ENCODE data around the gene TEX261. TPM values are rescaled to one million over a fixed set of nuclear protein-coding genes. Genes with fewer than 3 reads are reported as not detected.

TEX261 gene
- total RNA-seq, 1 donor from 2014 or later = 29.0 TPM

- no peaks in the 10 kb centered on the region for H3K36me3 ChIP-seq
- H3K27ac ChIP-seq = no peak overlapping the region
- intact Hi-C loops (cut with DNase I) = no loop called here
- no peak for DNase-seq (ENCODE audit: extremely low spot score in 2 of 2)
- no peak overlapping the region for H3K4me3 ChIP-seq
- H3K9me3 ChIP-seq = no peaks in the 10 kb centered on the region
- peaks cover 24% of the 10 kb centered on the region for H3K4me1 ChIP-seq
- H3K27me3 ChIP-seq = no peaks in the 10 kb centered on the region
- TF ChIP-seq, protein P1, sequence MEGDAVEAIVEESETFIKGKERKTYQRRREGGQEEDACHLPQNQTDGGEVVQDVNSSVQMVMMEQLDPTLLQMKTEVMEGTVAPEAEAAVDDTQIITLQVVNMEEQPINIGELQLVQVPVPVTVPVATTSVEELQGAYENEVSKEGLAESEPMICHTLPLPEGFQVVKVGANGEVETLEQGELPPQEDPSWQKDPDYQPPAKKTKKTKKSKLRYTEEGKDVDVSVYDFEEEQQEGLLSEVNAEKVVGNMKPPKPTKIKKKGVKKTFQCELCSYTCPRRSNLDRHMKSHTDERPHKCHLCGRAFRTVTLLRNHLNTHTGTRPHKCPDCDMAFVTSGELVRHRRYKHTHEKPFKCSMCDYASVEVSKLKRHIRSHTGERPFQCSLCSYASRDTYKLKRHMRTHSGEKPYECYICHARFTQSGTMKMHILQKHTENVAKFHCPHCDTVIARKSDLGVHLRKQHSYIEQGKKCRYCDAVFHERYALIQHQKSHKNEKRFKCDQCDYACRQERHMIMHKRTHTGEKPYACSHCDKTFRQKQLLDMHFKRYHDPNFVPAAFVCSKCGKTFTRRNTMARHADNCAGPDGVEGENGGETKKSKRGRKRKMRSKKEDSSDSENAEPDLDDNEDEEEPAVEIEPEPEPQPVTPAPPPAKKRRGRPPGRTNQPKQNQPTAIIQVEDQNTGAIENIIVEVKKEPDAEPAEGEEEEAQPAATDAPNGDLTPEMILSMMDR (IDR thresholded peaks at IDR 0.05) = no peak
- TF ChIP-seq POLR2AphosphoS5 (IDR thresholded peaks at IDR 0.05; ENCODE audit: insufficient read depth in 1 of 2, low read depth in 1 of 2) (no peak), POLR2A (IDR thresholded peaks at IDR 0.05) (no peak)
Measured at GRCh38 chr2:70974592-70974991, 20.1 kb downstream of the TEX261 start.

DNA sequence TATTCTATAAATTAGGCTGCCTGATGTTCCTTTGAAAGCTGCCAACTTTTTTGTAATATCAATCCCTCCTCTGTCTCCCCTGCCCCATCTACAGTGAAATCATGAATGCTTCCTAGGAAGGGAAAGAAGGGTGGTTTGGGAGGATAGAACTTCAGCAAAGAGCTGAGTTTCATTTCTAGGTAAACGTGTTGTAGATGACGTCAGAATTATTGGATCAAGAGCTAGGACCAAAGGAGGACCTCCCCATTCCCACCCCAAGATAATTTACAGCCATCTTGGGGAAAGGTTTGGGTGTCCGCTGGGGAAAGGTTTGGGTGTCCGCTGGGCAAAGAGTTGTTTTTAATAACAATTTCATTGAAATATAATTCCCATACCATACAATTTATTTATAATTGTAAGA, 27.5 kb downstream of the TEX261 start:
- Histone ChIP-seq H3K9me3 (no peaks in the 10 kb centered on the region), H3K27ac (no peak overlapping the region), H3K27me3 (no peaks in the 10 kb centered on the region), H3K36me3 (no peaks in the 10 kb centered on the region), H3K4me1 (peaks cover 11% of the 10 kb centered on the region), H3K4me3 (no peak overlapping the region)
- TF ChIP-seq POLR2A (IDR thresholded peaks at IDR 0.05) (no peak), POLR2AphosphoS5 (IDR thresholded peaks at IDR 0.05; ENCODE audit: insufficient read depth in 1 of 2, low read depth in 1 of 2) (no peak)
- TF ChIP-seq, protein P1 (IDR thresholded peaks at IDR 0.05) = no peak
- DNase-seq (ENCODE audit: extremely low spot score in 2 of 2) = no peak
- intact Hi-C loops (cut with DNase I) = loop anchor here (5.0 kb wide), 1 partner anchor 35 kb away; no protein-coding TSS in a partner anchor

DNA sequence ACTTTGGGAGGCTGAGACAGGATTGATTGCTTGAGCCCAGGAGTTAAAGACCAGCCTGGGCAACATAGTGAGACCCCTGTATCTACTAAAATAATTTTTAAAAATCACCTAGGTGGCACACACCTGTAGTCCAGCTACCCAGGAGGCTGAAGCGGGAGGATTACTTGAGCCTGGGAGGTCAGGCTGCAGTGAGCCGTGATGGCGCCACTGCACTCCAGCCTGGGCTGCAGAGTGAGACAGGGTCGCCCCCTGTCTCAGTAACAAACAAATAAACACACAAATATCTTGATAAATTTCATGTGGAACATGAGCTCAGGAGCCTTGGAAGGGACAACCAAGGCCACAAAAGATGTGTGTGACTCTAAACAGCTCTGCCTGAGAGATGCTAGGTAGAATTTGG, 28.0 kb downstream of the TEX261 start:
- no peak overlapping the region for H3K27ac ChIP-seq
- no peak for TF ChIP-seq POLR2A (IDR thresholded peaks at IDR 0.05)
- TF ChIP-seq, protein P1 (IDR thresholded peaks at IDR 0.05) = no peak
- no peak for TF ChIP-seq POLR2AphosphoS5 (IDR thresholded peaks at IDR 0.05; ENCODE audit: insufficient read depth in 1 of 2, low read depth in 1 of 2)
- no peaks in the 10 kb centered on the region for H3K27me3 ChIP-seq
- no peak overlapping the region for H3K4me3 ChIP-seq
- peaks cover 11% of the 10 kb centered on the region for H3K4me1 ChIP-seq
- H3K36me3 ChIP-seq = no peaks in the 10 kb centered on the region
- DNase-seq (ENCODE audit: extremely low spot score in 2 of 2) = no peak
- intact Hi-C loops (cut with DNase I) = loop anchor here (5.0 kb wide), 1 partner anchor 36 kb away; no protein-coding TSS in a partner anchor
- no peaks in the 10 kb centered on the region for H3K9me3 ChIP-seq

DNA sequence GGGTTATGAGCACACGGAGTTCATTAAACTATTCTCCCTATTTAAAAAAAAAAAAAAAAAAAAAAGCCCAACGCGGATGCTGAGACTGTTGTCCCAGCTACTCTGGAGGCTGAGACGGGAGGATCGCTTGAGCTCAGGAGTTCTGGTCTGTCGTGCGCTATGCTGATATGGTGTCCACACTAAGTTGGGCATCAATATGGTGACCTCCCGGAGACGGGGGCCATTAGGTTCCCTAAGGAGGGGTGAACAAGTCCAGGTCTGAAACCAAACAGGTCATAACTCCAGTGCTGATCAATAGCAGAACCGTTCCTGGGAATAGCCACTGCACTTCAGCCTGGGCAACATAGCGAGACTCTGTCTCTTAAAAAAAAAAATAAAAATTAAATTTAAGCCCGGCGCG, 29.2 kb downstream of the TEX261 start:
- intact Hi-C loops (cut with DNase I) = loop anchor here (5.0 kb wide), 1 partner anchor 37 kb away; no protein-coding TSS in a partner anchor
- Histone ChIP-seq H3K9me3 (no peaks in the 10 kb centered on the region), H3K4me1 (peaks cover 11% of the 10 kb centered on the region), H3K36me3 (no peaks in the 10 kb centered on the region), H3K4me3 (peak overlapping the region in 1 of 2 donors; percentile 43), H3K27ac (no peak overlapping the region), H3K27me3 (no peaks in the 10 kb centered on the region)
- no peak for DNase-seq (ENCODE audit: extremely low spot score in 2 of 2)
- TF ChIP-seq POLR2AphosphoS5 (IDR thresholded peaks at IDR 0.05; ENCODE audit: insufficient read depth in 1 of 2, low read depth in 1 of 2) = no peak
- TF ChIP-seq POLR2A (IDR thresholded peaks at IDR 0.05) = no peak
- TF ChIP-seq, protein P1 (IDR thresholded peaks at IDR 0.05) = no peak

GRCh38 chr2:70964596-70965386, 29.9 kb downstream of the TEX261 start:
- H3K4me3 ChIP-seq = peak overlapping the region; percentile 43 to 66
- no peaks in the 10 kb centered on the region for H3K36me3 ChIP-seq
- DNase-seq (ENCODE audit: extremely low spot score in 2 of 2) = no peak
- H3K27me3 ChIP-seq = no peaks in the 10 kb centered on the region
- H3K4me1 ChIP-seq = peaks cover 11% of the 10 kb centered on the region
- H3K9me3 ChIP-seq = no peaks in the 10 kb centered on the region
- H3K27ac ChIP-seq = no peak overlapping the region
- peak; percentile 27 to 48 for TF ChIP-seq POLR2AphosphoS5 (IDR thresholded peaks at IDR 0.05; ENCODE audit: insufficient read depth in 1 of 2, low read depth in 1 of 2)
- TF ChIP-seq POLR2A (IDR thresholded peaks at IDR 0.05) = no peak
- TF ChIP-seq, protein P1 (IDR thresholded peaks at IDR 0.05) = peak; percentile 52 to 81 (median 77)
- intact Hi-C loops (cut with DNase I) = loop anchor here (5.0 kb wide), 1 partner anchor 38 kb away; no protein-coding TSS in a partner anchor
